Stimulated activated CD8-positive, alpha-beta memory T cell treated with anti-CD3 and anti-CD28 coated beads, Interleukin-12 subunit alpha, Interleukin-12 subunit beta, amount 100 ng/mL, for 24 hours (primary cell): ENCODE results near the gene NPAS1.
A peak's percentile ranks its signal among the peaks of the same experiment; 100 is the strongest.

Experiments used
- DNase-seq: peaks from one replicate; pipeline ENCODE4 v3.0.0-alpha.2; 2020; ENCODE audit errors: extremely low read depth

Gene NPAS1

GRCh38 chr19:47019431-47020041 lies at the start of gene NPAS1:
NPAS1 (plus strand) TSS chr19:47019837; CDS start chr19:47021048, 1,211 bp downstream.
- DNase-seq = no peak

DNA sequence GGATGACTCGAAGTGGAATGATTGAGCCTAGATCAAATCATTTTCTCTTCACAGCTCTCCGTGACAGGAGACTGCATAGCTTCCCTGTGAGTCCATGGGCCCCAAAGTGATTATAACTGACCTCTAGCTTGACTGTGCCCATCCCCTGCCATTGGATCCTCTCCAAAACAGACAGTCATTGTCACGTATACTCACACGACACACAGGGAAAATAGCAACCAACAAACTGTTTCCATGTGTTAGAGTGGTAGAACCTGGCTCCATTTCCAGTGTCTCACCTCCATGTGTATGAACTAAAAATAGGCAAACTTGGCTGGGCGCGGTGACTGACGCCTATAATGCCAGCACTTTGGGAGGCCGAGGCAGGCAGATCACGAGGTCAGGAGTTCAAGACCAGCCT lies 48.8 kb upstream of the NPAS1 start:
- no peak for DNase-seq

DNA sequence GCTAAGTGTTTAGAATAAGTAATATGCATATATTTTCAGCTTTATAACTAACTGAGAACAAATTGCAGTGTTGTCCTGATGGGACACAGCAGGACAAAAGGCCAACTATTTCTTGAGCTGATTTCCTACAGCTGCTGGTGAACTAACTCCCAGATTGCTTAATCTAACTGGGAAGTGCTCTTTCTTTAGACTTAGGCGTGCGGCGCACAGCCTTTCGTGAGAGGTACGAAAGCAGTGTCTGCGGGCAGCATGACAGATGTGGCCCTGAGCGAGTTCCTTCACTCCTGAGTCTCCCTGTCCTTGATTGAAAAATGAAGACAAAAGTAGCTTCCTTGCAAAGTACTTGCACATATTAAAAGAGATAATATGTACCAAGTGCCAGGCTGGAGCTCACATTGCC lies 47.3 kb upstream of the NPAS1 start:
- no peak for DNase-seq

DNA sequence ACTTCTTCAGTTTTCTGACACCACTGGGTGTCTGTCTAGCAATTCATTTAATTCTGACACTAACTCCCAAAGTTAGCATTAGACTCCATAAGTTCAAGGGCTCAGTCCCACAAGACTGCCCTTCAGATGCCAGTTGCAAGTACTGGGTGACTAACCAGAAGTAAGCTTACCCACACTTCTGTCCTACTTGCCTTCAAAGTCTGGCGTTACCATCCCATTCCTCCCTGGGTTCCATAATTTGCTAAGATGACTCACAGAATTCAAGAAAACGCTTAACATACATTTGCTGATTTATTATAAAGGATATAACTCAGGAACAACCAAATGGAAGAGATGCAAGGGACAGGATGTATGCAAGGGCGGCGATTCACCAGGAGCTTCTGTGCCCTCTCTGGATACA lies 45.5 kb upstream of the NPAS1 start:
- DNase-seq = no peak

- DNase-seq = no peak
Measured at GRCh38 chr19:46975011-46975924, 44.4 kb upstream of the NPAS1 start.

- no peak for DNase-seq
Measured at GRCh38 chr19:46975925-46976782, 43.5 kb upstream of the NPAS1 start.

GRCh38 chr19:46976845-46977320 lies 42.8 kb upstream of the NPAS1 start:
- DNase-seq = no peak

- DNase-seq = no peak
Measured at GRCh38 chr19:46977548-46977947, 42.1 kb upstream of the NPAS1 start.

DNA sequence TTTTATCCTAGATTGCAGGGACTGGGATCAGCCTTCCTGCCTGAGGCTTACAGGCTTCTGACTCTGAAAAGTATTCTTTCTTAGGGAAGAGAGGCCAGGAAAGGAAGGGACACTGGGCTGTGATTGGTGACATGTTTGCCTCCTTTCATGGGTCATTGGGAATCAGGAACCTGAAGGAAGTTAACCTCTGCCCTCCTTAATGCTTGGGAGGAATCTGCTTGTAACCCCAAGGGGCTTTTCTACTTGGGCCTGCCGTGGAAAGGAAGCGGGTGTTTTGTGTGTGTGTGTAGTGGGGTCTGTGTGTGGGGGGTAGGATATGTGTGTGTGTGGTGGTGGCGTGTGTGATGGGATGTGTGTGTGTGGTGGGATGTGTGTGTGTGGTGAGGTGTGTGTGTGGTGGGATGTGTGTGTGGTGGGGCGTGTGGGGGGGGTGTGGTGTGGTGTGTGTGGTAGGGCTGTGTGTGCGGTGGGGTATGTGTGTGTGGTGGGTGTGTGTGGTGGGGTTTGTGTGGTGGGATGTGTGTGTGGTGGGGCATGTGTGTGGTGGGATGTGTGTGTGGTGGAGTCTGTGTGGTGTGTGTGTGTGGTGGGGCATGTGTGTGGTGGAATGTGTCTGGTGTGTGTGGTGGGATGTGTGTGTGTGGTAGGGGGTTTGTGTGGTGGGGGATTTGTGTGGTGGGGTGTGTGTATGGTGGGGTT lies 41.3 kb upstream of the NPAS1 start:
- DNase-seq = no peak

DNA sequence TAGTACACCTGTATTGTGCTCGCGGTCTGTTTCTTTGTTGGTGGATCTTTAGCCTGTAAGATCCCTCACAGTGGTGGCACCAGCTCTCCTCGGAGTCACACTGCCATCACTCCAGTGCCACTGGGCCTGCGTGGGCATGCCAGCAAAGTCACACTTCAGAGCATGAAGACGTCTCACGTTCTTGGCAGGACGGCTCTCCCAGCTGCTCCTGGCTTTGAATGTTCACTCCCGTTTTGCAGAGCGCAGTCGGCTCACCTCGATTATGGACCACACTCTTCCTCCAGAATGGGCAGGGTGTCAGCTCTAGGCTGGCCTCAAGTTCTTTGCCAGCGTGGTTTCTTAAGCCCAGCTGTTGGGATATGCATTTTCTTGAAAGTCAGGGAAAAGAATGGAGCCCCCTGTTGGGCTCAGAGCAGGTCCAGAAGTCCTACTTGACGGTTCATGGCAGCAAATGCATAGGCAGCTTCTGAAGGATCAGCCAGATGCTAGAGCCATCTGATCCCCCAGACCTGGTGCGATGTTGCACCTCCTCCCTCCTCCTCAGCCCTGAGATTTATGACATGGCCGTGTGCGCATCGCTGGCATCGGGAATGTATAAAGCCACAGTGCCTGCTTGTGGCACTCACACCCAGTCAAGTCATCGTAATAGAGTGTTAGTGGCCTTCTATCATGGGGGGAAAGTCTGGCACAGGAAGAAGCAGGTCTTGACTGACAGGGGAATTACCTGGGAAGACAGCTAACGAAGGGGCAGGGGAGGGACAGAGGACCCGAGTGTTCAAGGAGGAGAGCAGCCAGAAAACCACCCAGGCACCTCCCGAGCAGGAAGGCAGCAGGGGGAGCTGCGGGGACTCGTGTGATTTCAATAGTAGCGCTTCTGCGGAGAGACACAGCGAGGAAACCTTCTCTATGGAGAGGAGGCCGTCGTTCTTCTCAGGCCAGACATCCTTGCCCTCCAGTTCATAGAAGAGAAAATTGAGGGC lies 40.2 kb upstream of the NPAS1 start:
- no peak for DNase-seq

DNA sequence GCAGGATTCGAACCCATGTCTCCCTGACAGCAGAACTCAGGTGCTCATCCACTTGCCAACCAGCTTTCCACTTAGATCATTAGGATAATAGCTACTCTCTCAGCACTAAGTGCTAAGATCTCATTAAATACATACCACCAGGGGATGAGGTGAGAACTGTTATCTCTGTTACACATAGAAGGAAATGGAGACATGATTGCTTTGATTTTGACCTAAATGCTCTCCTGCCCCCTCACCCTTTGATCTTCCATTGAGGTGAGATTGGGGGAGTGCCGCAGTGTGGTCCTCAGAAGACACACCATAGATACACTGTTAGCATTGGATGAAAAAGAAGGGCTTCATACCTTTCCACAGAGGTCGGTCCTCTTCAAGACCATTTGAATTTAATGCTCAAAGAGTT lies 38.9 kb upstream of the NPAS1 start:
- DNase-seq = no peak

DNA sequence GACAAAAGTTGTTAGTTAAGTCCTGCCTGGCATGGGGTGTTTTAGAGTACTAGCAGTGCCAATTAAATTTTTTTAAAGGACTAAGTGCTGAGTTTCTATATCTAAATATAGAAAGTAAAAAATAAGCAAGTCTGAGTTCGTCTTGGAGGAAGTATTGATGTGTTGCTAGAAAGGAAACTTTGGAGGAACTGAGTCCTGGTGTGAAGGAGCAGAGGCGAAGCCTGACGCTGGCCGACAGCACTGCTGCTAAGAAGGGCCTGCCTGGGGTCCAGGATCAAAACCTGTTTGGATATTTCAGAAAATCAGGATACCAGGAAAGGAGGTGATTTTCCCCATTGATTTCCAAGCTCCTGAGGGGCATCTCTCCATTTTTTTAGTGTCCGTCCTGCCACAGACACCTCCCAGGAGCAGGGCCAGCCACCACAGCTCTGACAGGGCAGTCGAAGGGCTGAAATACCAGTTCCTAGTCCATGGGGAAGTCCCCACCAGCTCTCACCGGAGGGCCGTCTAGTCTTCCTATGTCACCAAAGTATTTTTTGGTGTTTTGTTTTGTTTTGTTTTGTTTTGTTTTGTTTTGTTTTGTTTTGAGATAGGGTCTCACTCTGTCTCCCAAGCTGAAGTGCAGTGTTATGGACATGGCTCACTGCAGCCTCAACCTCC lies 38.2 kb upstream of the NPAS1 start:
- no peak for DNase-seq

DNA sequence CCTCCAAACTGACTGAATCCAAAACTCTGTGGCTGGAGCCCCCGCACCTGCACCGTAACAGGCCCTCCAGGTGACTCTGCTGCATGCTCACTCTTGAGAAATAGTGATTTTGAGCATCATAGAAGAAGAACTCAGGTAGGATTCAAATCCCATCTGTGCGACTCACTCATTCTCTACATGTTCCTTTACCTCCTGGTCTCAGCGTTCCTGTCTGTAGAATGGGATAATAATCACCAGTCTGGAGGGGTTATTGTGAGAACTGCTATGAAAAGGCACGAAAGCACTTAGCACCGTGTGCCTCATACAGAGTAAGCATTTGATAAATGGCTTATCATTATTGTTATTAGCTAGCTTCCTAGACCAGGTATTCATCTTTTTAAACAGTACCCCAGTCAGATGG lies 36.5 kb upstream of the NPAS1 start:
- no peak for DNase-seq

DNA sequence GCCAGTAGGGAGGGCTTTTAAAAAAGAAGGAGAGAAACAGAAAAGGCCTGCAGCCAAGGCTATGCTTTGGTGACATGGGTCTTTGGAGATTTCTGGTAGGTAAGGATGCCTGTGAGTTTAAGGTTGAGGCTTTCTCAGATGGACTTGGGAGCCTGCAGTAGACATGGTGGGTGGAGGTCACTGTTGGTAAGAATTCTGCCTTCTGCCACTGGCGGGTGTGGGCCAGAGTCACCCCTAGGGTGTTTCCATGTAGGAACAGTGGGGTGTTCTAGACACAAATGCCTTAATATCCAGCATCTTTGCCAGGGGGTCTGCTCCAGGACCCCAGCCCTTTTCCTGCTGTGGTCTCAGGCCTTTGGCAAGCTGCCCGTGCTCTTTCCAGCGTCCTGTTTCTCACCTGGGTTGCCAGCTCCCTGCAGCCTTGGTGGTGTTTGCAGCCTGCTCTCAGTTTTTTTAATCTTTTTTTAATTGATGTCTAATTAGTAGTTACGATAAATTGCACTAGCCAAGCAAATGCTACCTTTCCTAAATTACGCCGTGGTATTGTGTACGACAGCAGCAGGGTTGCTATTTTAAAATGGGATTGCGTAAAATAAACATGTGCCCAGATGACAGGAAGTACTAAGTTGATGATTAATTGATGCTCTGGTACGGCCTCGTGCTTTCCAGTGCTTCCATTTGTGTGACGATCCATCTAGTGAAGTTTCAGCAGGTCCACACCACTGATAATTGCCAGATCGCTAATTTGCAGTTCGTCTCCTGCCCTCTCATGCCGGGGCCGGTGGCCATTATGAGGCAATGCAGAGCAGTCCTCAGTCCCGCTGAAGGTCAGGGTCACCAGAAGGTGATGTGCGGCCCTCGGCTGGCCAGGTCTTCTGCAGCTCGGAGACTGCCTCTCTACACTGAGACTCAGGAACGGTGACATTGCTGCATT lies 35.3 kb upstream of the NPAS1 start:
- DNase-seq = no peak

DNA sequence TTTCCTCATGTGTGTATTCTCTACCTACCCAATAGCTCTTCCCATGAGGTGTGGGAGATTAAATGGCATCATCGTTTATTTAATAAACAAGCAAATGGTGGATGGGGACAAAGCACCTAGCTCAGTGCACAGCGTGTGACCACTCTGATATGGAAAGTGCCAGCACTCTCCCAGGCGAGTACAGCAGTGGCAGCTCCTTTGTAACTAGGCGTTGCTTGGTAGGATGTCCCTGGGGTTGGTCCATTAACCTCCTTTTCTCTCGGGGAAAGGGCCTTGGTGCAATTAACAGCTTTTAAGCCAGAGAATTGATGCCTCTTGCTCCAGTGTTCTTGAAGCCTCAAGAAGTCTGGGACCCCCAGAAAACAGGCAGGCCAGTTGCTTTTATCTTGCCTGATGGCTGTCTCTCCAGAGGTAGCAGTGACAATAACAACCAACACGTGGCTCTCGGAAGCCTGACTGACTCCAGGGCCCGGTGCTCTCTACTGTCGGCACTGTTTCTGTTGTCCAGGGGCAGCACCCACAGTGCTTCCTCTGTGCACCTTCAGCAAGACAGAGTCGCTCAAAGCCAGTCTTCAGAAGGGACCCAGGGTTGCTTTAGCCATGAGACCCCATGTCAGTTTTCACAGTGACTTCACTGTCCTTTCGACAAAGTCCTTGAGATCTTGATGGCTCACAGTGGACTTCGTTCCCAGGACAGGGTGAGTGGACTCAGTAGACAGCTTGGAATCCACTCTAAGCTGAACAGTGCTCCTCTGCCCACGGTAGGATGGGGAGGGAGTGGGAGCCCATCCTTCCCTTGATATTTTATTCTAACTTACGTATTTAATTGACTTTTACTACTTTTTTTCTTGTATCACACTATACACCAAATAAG lies 33.9 kb upstream of the NPAS1 start:
- DNase-seq = no peak

DNA sequence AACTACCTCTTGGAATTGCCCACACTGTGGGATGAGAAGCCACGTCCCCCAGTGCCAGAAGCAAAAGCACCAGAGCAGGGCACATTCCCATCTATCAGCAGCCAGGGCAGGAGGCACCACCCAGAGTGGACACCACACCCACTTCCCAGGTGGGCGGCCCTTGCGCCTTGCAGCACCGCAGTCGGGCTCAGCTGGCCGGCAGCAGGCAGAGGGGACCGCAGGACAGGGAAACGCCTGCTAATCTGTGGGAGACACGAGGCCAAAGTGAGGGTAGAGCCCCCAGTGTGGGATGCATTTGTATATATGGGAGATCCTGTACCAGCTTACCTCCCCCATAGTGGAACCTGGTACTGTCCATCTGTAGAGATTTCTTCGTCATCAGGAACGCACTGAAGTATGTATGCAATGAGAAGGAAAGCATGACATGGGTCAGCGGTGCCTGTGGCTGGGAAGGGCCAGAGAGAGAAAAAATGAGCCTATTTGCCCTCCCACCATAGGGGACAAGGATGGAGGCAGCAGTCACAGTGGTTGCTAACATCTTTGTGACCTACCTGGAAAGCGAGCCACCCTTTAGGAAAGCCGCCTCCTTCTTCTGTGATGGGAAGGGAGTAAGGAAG lies 30.9 kb upstream of the NPAS1 start:
- DNase-seq = no peak

GRCh38 chr19:46990991-46991676 lies 28.5 kb upstream of the NPAS1 start:
- peak; percentile 17 for DNase-seq
